ENCODE data around the gene SKI. TPM values are rescaled to one million over a fixed set of nuclear protein-coding genes. Genes with fewer than 3 reads are reported as not detected.
"Not testable (repeated sequence)": the region's sequence is repeated elsewhere in the genome, so short reads cannot be mapped to it uniquely, and the experiment has no call there.

SKI gene
- polyA plus RNA-seq, 1 donor = 46.1 TPM

DNA sequence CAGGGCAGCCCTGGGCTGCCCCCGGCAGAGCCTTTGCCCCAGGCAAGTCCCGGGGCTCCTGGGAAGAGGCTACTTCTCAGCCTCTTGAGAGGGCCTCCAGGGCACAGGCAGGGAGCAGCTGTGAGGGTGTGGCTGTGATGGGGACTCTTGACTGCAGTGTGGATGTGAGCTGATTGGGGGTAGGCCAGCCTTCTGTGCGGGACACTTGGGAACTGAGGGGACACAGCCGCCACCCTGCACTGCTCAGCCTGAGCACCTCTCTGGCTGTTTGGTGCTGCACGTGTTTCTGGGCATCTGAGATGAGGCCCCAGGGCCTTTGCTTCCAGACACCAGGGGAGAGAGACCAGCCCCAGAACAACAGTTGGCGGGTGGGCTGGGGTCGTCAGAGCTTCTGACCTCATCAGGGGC lies 62.1 kb downstream of the SKI start:
- WGBS (ENCODE audit: insufficient coverage, low lambda C conversion rate) = no CpG with 5 or more reads among the region's 7 CpGs
- H3K4me1 ChIP-seq (ENCODE audit: control insufficient read depth, insufficient read depth, low read length) = peaks cover 10% of the 10 kb centered on the region

GRCh38 chr1:2290595-2291510 lies 62.7 kb downstream of the SKI start:
- WGBS (ENCODE audit: insufficient coverage, low lambda C conversion rate) = 74% methylated on average over 7 of the region's 41 CpGs
- peaks cover 10% of the 10 kb centered on the region for H3K4me1 ChIP-seq (ENCODE audit: control insufficient read depth, insufficient read depth, low read length)
- no peaks in the 10 kb centered on the region for H3K9me3 ChIP-seq (ENCODE audit: control insufficient read depth, low read depth, low read length)
- no peaks in the 10 kb centered on the region for H3K27me3 ChIP-seq (ENCODE audit: control insufficient read depth, insufficient read depth, low read length)
- no peak overlapping the region for H3K4me3 ChIP-seq (ENCODE audit: low read length)
- peak in 1 of 2 donors; percentile 51 for DNase-seq
- peaks cover 5% of the 10 kb centered on the region for H3K36me3 ChIP-seq (ENCODE audit: control insufficient read depth, insufficient read depth, low read length)
- peak overlapping the region; percentile 70 for H3K27ac ChIP-seq (ENCODE audit: low read length)

More for the DNA sequence above, 62.1 kb downstream of the SKI start:
- no peaks in the 10 kb centered on the region for H3K27me3 ChIP-seq (ENCODE audit: control insufficient read depth, insufficient read depth, low read length)
- no peaks in the 10 kb centered on the region for H3K9me3 ChIP-seq (ENCODE audit: control insufficient read depth, low read depth, low read length)
- H3K36me3 ChIP-seq (ENCODE audit: control insufficient read depth, insufficient read depth, low read length) = peaks cover 5% of the 10 kb centered on the region
- no peak overlapping the region for H3K4me3 ChIP-seq (ENCODE audit: low read length)
- H3K27ac ChIP-seq (ENCODE audit: low read length) = peak overlapping the region; percentile 70
- DNase-seq = no peak

GRCh38 chr1:2291577-2291976 lies 63.5 kb downstream of the SKI start:
- H3K4me3 ChIP-seq (ENCODE audit: low read length) = no peak overlapping the region
- peaks cover 10% of the 10 kb centered on the region for H3K4me1 ChIP-seq (ENCODE audit: control insufficient read depth, insufficient read depth, low read length)
- H3K27me3 ChIP-seq (ENCODE audit: control insufficient read depth, insufficient read depth, low read length) = no peaks in the 10 kb centered on the region
- H3K9me3 ChIP-seq (ENCODE audit: control insufficient read depth, low read depth, low read length) = no peaks in the 10 kb centered on the region
- 93% methylated on average over 2 of the region's 5 CpGs for WGBS (ENCODE audit: insufficient coverage, low lambda C conversion rate)
- peaks cover 5% of the 10 kb centered on the region for H3K36me3 ChIP-seq (ENCODE audit: control insufficient read depth, insufficient read depth, low read length)
- no peak for DNase-seq
- no peak overlapping the region for H3K27ac ChIP-seq (ENCODE audit: low read length)

GRCh38 chr1:2292725-2293450 lies 64.8 kb downstream of the SKI start:
- Histone ChIP-seq H3K27ac (ENCODE audit: low read length) (no peak overlapping the region), H3K27me3 (ENCODE audit: control insufficient read depth, insufficient read depth, low read length) (no peaks in the 10 kb centered on the region), H3K4me3 (ENCODE audit: low read length) (no peak overlapping the region), H3K36me3 (ENCODE audit: control insufficient read depth, insufficient read depth, low read length) (peaks cover 8% of the 10 kb centered on the region), H3K9me3 (ENCODE audit: control insufficient read depth, low read depth, low read length) (no peaks in the 10 kb centered on the region), H3K4me1 (ENCODE audit: control insufficient read depth, insufficient read depth, low read length) (peaks cover 10% of the 10 kb centered on the region)
- no CpG with 5 or more reads among the region's 30 CpGs for WGBS (ENCODE audit: insufficient coverage, low lambda C conversion rate)
- DNase-seq = no peak

- H3K36me3 ChIP-seq (ENCODE audit: control insufficient read depth, insufficient read depth, low read length) = peaks cover 8% of the 10 kb centered on the region
- WGBS (ENCODE audit: insufficient coverage, low lambda C conversion rate) = no CpG with 5 or more reads among the region's 23 CpGs
- no peak overlapping the region for H3K4me3 ChIP-seq (ENCODE audit: low read length)
These were observed 66.1 kb downstream of the SKI start for GRCh38 chr1:2294033-2294724.

GRCh38 chr1:2294725-2295078 lies 66.6 kb downstream of the SKI start:
- H3K27me3 ChIP-seq (ENCODE audit: control insufficient read depth, insufficient read depth, low read length) = no peaks in the 10 kb centered on the region
- H3K9me3 ChIP-seq (ENCODE audit: control insufficient read depth, low read depth, low read length) = no peaks in the 10 kb centered on the region
- no peak overlapping the region for H3K4me3 ChIP-seq (ENCODE audit: low read length)
- no peak for DNase-seq
- WGBS (ENCODE audit: insufficient coverage, low lambda C conversion rate) = no CpG with 5 or more reads among the region's 5 CpGs
- H3K27ac ChIP-seq (ENCODE audit: low read length) = no peak overlapping the region
- peaks cover 8% of the 10 kb centered on the region for H3K36me3 ChIP-seq (ENCODE audit: control insufficient read depth, insufficient read depth, low read length)
- H3K4me1 ChIP-seq (ENCODE audit: control insufficient read depth, insufficient read depth, low read length) = peaks cover 15% of the 10 kb centered on the region

More at GRCh38 chr1:2294033-2294724, 66.1 kb downstream of the SKI start:
- DNase-seq = no peak
- no peak overlapping the region for H3K27ac ChIP-seq (ENCODE audit: low read length)
- H3K27me3 ChIP-seq (ENCODE audit: control insufficient read depth, insufficient read depth, low read length) = no peaks in the 10 kb centered on the region
- peaks cover 12% of the 10 kb centered on the region for H3K4me1 ChIP-seq (ENCODE audit: control insufficient read depth, insufficient read depth, low read length)
- H3K9me3 ChIP-seq (ENCODE audit: control insufficient read depth, low read depth, low read length) = no peaks in the 10 kb centered on the region

GRCh38 chr1:2295526-2295925 lies 67.4 kb downstream of the SKI start:
- Histone ChIP-seq H3K36me3 (ENCODE audit: control insufficient read depth, insufficient read depth, low read length) (peaks cover 8% of the 10 kb centered on the region), H3K4me1 (ENCODE audit: control insufficient read depth, insufficient read depth, low read length) (peaks cover 15% of the 10 kb centered on the region), H3K4me3 (ENCODE audit: low read length) (no peak overlapping the region), H3K27me3 (ENCODE audit: control insufficient read depth, insufficient read depth, low read length) (no peaks in the 10 kb centered on the region), H3K9me3 (ENCODE audit: control insufficient read depth, low read depth, low read length) (no peaks in the 10 kb centered on the region), H3K27ac (ENCODE audit: low read length) (no peak overlapping the region)
- no CpG with 5 or more reads among the region's 13 CpGs for WGBS (ENCODE audit: insufficient coverage, low lambda C conversion rate)
- no peak for DNase-seq

DNA sequence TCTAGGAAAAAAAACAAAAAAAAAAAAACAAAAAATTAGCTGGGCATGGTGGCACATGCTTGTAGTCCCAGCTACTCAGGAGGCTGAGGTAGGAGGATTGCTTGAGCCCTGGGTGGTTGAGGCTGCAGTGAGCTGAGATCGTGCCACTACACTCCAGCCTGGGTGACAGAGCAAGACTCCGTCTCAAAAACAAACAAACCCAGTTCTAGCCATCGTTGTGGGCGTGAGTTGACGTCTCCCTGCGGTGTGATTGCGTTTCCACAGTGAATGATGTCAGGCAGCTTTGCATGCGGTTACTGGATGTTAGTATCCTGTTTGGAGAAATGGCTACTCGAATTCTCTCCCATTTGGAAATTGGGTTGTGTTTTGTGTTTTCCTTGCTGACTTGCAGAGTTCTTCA lies 68.1 kb downstream of the SKI start:
- not testable (repeated sequence) for H3K4me3 ChIP-seq (ENCODE audit: low read length); H3K27ac ChIP-seq (ENCODE audit: low read length); H3K27me3 ChIP-seq (ENCODE audit: control insufficient read depth, insufficient read depth, low read length); H3K9me3 ChIP-seq (ENCODE audit: control insufficient read depth, low read depth, low read length); DNase-seq
- WGBS (ENCODE audit: insufficient coverage, low lambda C conversion rate) = 100% methylated on average over 1 of the region's 9 CpGs
- Histone ChIP-seq H3K36me3 (ENCODE audit: control insufficient read depth, insufficient read depth, low read length) (peaks cover 11% of the 10 kb centered on the region), H3K4me1 (ENCODE audit: control insufficient read depth, insufficient read depth, low read length) (peaks cover 16% of the 10 kb centered on the region)

- Histone ChIP-seq H3K4me1 (ENCODE audit: control insufficient read depth, insufficient read depth, low read length) (peaks cover 20% of the 10 kb centered on the region), H3K27me3 (ENCODE audit: control insufficient read depth, insufficient read depth, low read length) (no peaks in the 10 kb centered on the region), H3K27ac (ENCODE audit: low read length) (no peak overlapping the region), H3K4me3 (ENCODE audit: low read length) (no peak overlapping the region), H3K9me3 (ENCODE audit: control insufficient read depth, low read depth, low read length) (no peaks in the 10 kb centered on the region), H3K36me3 (ENCODE audit: control insufficient read depth, insufficient read depth, low read length) (peaks cover 11% of the 10 kb centered on the region)
- WGBS (ENCODE audit: insufficient coverage, low lambda C conversion rate) = no CpG with 5 or more reads among the region's 18 CpGs
- no peak for DNase-seq
These were observed 68.5 kb downstream of the SKI start for GRCh38 chr1:2296614-2297013.
